ENCODE results near the gene TEX11. TPM values are rescaled to one million over a fixed set of nuclear protein-coding genes. Genes with fewer than 3 reads are reported as not detected.
A peak's percentile ranks its signal among the peaks of the same experiment; 100 is the strongest.

The TEX11 gene
- total RNA-seq, 3 donors from 2014 or later: not detected

DNA sequence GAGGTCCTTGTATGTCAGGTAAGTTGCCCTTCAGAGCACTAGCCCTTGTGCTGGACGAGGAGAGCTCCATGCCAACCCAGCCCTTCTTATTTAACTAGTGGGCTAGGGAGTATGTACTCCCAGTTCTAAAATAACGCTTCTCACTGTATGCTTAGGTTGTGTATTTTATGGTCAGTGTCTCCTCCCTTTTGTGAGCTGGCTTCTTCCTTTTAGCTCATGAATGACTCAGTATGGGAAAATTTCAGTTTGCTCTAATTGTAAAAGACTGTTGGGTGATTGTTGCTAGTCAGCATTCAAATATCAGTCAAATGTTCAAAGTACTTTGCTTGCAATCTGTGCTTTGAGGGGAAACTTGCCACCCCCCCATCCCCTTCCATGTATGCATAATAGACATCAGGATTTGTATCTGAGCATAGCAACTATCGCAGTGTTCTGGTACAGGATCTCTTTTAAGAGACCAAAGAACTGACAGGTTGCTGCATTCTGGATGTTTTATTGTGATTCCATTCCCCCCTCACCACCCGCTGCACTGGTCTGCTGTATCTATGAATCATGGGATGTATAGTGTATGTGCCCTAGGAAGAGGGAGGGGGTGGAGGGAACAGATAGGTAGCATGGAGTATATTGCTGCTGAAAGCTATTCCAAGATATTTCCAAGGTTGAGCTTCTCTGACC lies 429.1 kb downstream of the TEX11 start:
- Histone ChIP-seq H3K36me3 (no peaks in the 10 kb centered on the region), H3K27me3 (peaks cover 0 to 45% of the 10 kb centered on the region in 2 donors), H3K9me3 (no peaks in the 10 kb centered on the region), H3K4me1 (peaks cover 0 to 4% of the 10 kb centered on the region in 2 donors), H3K4me3 (no peak overlapping the region), H3K27ac (peak overlapping the region; percentile 67 to 74)
- DNase-seq (ENCODE audit: low spot score in 2 of 2): no peak
- intact Hi-C loops (cut with DNase I; ENCODE audit: low total_unique reads): no loop called here
- TF ChIP-seq POLR2AphosphoS5 (IDR thresholded peaks at IDR 0.05): no peak

Other genes with a start within 250 kb of the TEX11 start
- 1 to 10 TPM in 2 of 3 donors, not detected in 1; 1.3 to 2.0 TPM for gene SLC7A3, start 22.4 kb upstream of the TEX11 start, total RNA-seq
- gene SNX12, start 159.6 kb upstream of the TEX11 start, total RNA-seq: 10 to 100 TPM; 31.4 to 55.2 (median 44.2) TPM
- gene FOXO4, start 187.1 kb upstream of the TEX11 start, total RNA-seq: 10 to 100 TPM; 14.7 to 30.1 (median 21.1) TPM
- gene CXorf65, start 198.0 kb upstream of the TEX11 start, total RNA-seq: not detected
- gene IL2RG, start 202.9 kb upstream of the TEX11 start, total RNA-seq: 10 to 100 TPM in 1 of 3 donors, 1 to 10 TPM in 2; 5.1 to 10.8 (median 8.0) TPM
- 10 to 100 TPM; 32.1 to 34.7 (median 33.9) TPM for gene MED12, start 209.9 kb upstream of the TEX11 start, total RNA-seq
- 1 to 10 TPM in 1 of 3 donors, under 1 TPM in 2; under 0.01 to 1.0 (median 0.32) TPM for gene NLGN3, start 236.1 kb upstream of the TEX11 start, total RNA-seq